ES-I3 (cell line): ENCODE results near the gene BHLHE40.

Experiments
- H3K36me3 ChIP-seq: 2 replicates; pipeline ENCODE4 v1.6.1; 2013; ENCODE audit warnings: mild to moderate bottlenecking, low read length, control low read depth, moderate library complexity; ENCODE audit not compliant: insufficient read depth
- H3K4me1 ChIP-seq: 2 replicates; pipeline ENCODE4 v1.6.1; 2013; ENCODE audit warnings: mild to moderate bottlenecking, control low read depth, low read length; ENCODE audit not compliant: insufficient read depth
- H3K9ac ChIP-seq: 2 replicates; pipeline ENCODE4 v1.6.1; 2013; ENCODE audit warnings: low read depth, mild to moderate bottlenecking, low read length, moderate library complexity
- H3K9me3 ChIP-seq: 2 replicates; pipeline ENCODE4 v1.6.1; 2013; ENCODE audit warnings: mild to moderate bottlenecking, low read length, moderate library complexity; ENCODE audit not compliant: control insufficient read depth, insufficient read depth

The BHLHE40 gene

DNA sequence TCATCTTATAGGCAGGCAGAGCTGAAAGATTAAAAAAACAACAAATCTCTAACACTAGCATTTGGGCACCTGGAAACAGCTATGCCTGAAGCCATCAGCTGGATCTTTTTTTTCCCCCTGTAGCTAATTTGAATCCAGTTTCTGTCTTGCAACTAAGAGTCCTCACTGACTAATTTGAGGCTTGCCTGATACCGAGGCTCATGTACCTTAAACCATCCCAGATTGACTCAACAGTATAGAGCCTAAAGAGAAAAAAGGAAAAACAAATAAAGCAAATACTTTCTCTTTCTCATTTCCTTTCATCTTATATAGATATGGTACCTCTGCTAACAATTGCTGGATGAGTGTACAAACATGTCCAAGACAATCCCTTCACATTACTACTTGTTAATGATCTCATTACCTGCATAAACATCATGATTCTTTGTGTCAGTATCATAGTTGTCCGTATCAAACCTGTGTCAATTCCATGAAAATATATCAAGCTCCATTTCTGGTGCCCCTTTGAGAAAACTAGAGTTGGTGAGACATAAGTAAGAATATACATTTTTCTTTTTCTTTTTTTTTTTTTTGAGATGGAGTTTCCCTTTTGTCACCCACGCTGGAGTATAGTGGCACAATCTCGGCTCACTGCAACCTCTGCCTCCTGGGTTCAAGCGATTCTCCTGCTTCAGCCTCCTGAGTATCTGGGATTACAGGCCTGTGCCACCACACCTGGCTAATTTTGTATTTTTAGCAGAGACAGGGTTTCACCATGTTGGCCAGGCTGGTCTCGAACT is 43.1 kb downstream of the BHLHE40 start:
- no peaks in the 10 kb centered on the region for H3K36me3 ChIP-seq
- no peaks in the 10 kb centered on the region for H3K9me3 ChIP-seq
- no peak overlapping the region for H3K9ac ChIP-seq
- peaks cover 19% of the 10 kb centered on the region; the same call in 1 of the 2 replicates for H3K4me1 ChIP-seq

- H3K36me3 ChIP-seq, result no peaks in the 10 kb centered on the region
- peaks cover 19% of the 10 kb centered on the region; the same call in 1 of the 2 replicates for H3K4me1 ChIP-seq
- no peaks in the 10 kb centered on the region for H3K9me3 ChIP-seq
- no peak overlapping the region; the same call in 1 of the 2 replicates for H3K9ac ChIP-seq
Observed at GRCh38 chr3:5022966-5023776, 43.9 kb downstream of the BHLHE40 start.

GRCh38 chr3:5023777-5024346 is 44.6 kb downstream of the BHLHE40 start:
- no peaks in the 10 kb centered on the region for H3K9me3 ChIP-seq
- no peaks in the 10 kb centered on the region for H3K36me3 ChIP-seq
- H3K9ac ChIP-seq, result no peak overlapping the region; the same call in none of the 2 replicates
- peaks cover 19% of the 10 kb centered on the region; the same call in 1 of the 2 replicates for H3K4me1 ChIP-seq

GRCh38 chr3:5026046-5026362 is 46.8 kb downstream of the BHLHE40 start:
- Histone ChIP-seq H3K4me1 (peaks cover 19% of the 10 kb centered on the region; the same call in 1 of the 2 replicates), H3K9me3 (no peaks in the 10 kb centered on the region), H3K9ac (peak overlapping the region; percentile 35), H3K36me3 (no peaks in the 10 kb centered on the region)

GRCh38 chr3:5029715-5030114 is 50.5 kb downstream of the BHLHE40 start:
- Histone ChIP-seq H3K9ac (no peak overlapping the region), H3K36me3 (no peaks in the 10 kb centered on the region), H3K4me1 (peaks cover 4% of the 10 kb centered on the region; the same call in 1 of the 2 replicates), H3K9me3 (no peaks in the 10 kb centered on the region)

- no peaks in the 10 kb centered on the region for H3K9me3 ChIP-seq
- no peaks in the 10 kb centered on the region for H3K36me3 ChIP-seq
- H3K4me1 ChIP-seq, result peaks cover 4% of the 10 kb centered on the region; the same call in 1 of the 2 replicates
- H3K9ac ChIP-seq, result no peak overlapping the region
Observed at GRCh38 chr3:5030152-5030551, 50.9 kb downstream of the BHLHE40 start.

- Histone ChIP-seq H3K9me3 (no peaks in the 10 kb centered on the region), H3K4me1 (no peaks in the 10 kb centered on the region; the same call in 1 of the 2 replicates), H3K36me3 (no peaks in the 10 kb centered on the region), H3K9ac (no peak overlapping the region)
Observed at GRCh38 chr3:5032844-5033243, 53.6 kb downstream of the BHLHE40 start.
